Stimulated activated CD8-positive, alpha-beta memory T cell treated with anti-CD3 and anti-CD28 coated beads, Interleukin-7, amount 100 ng/mL, for 4 hours (primary cell): ENCODE data around the gene CERS5.
A peak's percentile ranks its signal among the peaks of the same experiment; 100 is the strongest.

ENCODE experiments used
- DNase-seq, 2 donors: peaks; one replicate each; pipeline ENCODE4 v3.0.0-alpha.2; 2020; ENCODE audit warnings: low read depth in 2 of 2

The CERS5 gene, protein sequence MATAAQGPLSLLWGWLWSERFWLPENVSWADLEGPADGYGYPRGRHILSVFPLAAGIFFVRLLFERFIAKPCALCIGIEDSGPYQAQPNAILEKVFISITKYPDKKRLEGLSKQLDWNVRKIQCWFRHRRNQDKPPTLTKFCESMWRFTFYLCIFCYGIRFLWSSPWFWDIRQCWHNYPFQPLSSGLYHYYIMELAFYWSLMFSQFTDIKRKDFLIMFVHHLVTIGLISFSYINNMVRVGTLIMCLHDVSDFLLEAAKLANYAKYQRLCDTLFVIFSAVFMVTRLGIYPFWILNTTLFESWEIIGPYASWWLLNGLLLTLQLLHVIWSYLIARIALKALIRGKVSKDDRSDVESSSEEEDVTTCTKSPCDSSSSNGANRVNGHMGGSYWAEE

DNA sequence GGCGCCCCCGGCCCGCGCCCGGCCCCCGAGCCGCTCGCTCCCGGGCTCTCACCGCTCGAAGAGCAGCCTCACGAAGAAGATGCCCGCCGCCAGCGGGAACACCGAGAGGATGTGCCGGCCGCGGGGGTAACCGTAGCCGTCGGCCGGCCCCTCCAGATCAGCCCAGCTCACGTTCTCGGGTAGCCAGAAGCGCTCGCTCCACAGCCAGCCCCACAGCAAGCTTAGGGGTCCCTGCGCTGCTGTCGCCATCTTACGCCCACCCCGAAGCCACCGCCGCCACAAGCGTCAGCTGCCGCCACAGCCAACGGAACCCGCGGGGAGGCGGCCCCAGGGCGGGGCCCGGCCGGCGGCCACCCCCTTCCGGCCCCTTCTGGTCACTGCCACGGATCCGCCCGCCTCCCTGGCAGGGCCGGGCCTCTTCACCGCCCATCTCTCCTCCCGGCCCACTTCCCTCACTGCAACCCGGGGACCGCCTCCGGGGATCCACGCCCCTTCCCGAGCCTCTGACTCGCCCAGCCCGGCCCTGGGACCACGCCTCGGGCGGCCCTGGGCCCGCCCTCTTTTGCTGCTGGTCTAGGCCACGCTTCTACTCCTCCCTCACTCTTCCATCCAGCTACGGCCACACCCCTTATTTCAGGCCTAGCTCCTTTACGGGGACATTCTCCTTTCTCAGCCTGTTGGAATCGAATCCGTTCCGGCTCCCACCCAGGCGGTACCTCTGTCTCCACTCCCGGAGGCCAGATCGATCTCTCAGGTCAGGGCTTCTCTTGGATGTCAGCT is at the start of gene CERS5:
TSS of gene CERS5 (minus strand) at position 321 of the 780 bp plus-strand sequence. CDS start at position 249, 72 bp downstream.
- DNase-seq: peak; percentile 89 to 95

DNA sequence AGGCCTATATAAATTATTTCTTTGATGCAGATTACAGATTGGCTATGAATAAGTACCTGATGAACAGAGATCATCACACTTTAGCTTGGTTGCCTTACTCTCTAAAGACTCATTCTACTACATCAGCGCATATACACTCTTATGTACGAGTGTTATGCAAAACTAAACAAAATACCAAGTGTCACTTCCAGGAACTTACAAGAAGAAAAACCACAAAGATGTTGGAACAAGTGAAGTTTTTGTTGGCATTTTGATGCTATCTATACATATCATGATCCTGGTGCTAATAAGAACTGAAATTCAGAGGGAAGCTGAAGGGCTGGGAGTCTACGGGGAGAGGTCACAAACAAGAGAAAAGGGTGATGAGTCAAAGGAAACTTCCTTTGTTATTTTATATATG is 47.9 kb upstream of the CERS5 start:
- DNase-seq: no peak

DNA sequence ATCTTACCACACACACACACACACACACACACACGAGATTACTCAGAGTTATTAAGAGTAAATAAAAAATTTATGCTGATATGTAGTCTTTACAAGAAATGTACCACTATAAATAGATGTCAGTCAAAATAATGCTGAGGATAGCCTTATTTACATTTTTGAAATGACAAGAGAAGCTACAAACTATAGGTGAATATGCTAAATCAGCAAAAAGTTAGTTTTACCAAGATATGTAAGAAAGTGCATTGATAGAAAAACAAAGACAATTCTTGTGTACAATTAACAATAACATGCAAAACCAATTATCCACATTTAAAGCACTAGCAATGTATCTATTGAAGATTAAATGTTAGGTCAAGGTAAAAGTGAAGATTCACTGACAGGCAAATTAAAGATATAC is 46.8 kb upstream of the CERS5 start:
- DNase-seq: no peak

DNA sequence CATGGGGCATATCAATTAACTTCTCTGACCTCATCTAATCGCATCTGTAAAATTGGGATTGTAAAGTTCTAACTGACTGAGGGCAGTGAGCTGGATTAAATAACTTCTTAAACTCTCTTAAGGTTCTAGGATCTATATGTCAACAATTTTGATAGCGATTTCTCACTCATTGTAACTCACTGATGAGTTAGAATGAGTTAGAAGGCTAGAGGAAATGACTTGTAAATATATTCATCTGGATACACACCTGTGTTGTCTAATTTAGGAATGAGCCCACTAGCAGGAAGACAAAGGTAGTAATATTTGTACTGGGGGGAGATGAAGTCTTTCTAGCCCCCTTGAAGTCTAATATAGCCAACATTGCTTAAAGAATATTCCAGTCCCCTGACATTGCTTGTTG is 46.3 kb upstream of the CERS5 start:
- DNase-seq: no peak

DNA sequence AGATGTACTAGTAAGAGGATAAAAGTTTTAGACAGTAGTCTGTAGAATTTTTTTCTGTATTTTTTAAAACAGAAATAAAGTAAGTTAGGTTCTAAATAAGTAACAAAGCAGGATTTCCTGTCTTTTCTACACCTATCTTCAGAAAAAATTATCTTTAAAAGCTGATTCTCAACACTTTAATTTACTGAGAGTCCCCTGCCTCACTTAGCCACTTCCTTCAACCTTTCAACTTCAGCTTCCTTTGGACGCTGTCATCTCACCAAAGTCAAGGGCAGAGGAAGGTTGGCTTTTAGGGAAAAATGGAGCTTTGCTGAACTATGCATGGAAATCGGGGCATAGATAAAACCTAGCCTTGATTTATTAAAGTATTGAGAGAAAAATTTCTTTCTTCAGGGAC is 44.9 kb upstream of the CERS5 start:
- no peak for DNase-seq

DNA sequence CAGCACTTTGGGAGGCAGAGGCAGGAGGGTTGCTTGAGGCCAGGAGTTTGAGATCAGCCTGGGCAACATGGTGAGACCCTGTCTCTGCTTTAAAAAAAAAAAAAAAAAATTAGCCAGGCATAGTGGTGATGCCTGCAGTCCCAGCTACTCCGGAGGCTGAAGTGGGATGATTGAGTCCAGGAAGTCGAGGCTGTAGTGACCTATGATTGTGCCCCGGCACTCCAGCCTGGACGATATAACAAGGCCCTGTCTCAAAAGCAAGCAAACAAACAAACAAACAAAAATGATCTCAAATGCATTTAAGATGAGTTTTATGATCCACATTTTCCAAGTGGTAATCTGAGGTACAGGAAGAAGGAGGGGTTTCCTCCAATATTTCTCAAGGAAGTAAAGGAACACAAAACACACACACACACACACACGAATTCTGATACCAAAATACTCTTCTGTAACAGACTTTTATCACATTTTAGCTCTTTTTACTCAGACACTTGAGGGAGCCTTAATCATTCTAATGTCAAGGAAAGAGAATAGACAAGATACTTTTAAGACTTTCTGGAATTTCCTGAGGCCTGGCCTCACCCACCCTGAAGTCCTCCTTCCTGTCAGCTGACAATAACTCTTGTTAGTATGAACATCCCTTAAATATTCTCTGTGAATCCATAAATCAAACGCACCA is 44.4 kb upstream of the CERS5 start:
- no peak for DNase-seq

DNA sequence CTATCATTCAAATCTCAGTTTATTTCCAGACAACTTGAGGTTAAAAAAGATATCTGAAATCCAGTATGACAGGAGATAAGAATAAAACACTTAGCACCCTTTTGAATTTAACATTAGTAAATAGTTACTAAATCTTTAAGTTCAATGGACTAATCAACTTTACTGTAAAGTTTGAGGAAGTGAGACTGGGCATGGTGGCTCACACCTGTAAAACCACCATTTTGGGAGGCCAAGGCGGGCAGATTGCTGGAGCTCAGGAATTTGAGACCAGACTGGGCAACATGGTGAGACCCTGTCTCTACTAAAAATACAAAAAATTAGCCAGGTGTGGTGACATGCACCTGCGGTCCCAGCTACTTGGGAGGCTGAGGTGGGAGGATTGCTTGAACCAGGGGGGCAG is 40.3 kb upstream of the CERS5 start:
- no peak for DNase-seq

DNA sequence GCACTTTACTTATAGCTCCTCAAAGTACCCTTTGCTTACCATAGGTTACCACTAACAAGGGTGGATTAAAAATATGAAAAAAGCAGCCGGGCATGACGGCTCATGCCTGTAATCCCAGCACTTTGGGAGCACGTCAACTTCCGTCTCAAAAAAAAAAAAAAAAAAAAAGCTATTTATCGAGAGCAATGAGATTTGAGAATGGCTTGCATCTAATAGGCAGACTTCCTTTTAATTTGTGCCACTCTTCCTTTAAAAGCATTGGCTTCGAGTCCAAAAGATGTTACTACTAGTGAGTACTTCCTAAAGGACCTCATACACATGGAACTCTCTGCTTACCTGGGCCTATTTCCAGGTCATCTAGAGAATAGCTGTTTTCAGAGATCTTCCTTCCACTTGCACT is 38.5 kb upstream of the CERS5 start:
- no peak for DNase-seq

DNA sequence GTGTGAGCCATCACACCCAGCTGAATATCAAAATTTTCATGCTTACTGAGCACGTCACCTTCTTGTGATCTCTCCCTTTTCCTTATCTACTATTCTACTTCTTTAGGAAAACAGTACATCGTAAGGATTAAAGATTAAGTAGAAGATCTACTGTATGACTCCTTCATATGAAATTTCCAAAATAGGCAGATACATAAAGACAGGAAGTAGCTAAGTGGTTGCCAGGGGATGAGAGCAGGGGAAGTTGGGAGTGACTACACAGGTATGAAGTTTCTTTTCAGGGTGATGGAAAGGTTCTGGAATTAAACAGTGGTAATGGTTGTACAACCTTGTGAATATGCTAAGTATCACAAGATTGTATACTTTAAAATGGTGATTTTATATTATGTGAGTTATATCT is 36.5 kb upstream of the CERS5 start:
- DNase-seq: no peak

DNA sequence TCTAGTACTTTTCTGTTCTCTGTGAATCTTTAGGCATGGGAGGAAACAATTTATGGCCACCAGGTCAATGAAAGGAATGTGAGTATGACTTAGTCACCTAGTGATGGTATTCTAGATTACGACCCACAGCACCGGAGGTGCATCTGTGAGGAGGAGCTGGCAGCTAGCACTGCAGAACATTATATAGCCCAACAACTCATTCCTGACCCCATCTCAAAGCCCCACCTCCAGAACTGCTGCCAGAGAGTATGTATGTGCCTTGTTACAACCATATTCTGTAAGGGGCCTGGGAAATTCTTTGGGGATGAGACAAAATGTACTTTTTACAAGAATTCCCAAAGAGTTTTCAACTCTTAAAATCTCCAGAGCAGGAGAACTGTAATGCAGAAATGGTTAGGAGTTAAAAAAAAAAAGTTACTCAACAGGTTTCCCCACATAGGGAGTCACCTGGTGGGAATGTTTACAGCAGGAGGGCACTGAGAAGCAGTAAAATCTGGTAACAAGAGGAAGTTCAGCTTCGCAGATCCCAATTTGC is 34.9 kb upstream of the CERS5 start:
- no peak for DNase-seq

DNA sequence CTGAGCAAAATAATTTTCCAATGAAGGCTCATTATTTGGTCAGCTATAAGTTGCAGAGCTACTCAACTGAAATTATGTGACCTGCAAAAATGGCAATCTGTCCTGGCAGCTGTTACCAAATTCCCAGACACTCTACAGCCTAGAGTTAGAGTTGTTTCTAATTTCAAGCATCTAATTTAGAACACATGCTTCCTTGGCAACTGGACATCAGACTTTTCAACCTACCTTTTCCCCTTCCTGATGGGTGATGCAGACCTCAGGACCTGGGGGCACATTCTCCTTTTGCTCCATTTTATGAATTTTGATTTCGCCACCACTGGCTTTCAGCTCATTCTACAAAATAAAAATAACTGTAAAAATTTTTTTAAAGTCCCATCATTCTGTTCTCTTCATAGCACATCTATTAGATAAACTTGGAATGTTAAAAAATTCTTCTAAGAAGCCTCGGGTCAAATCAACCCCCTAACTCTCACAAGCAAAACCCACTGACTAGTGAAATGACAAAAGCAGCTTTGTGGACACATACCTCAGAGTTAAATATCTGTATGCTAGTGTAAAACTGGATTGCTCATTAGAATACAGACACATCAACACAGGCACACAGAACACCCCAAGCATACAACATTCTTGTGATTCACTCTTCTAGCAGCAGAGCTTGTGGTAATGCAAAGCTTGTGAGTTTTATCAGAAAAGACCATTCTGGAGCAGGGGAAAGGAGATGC is 33.5 kb upstream of the CERS5 start:
- no peak for DNase-seq

DNA sequence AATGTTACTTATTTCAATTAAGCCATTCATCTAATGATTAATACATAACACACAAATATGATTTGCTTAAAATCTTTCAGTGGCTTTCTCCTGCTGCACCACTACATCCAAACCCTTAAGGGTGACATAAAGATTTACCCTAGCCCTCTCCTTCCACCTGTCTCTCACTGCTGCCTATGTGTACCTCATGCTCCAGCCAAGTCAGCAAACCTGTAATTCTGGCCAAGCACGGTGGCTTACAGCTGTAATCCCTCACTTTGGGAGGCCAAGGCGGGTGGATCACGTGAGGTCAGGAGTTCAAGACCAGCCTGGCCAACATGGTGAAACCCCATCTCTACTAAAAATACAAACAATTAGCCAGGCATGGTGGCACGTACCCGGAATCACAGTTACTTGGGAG is 31.7 kb upstream of the CERS5 start:
- DNase-seq: no peak

DNA sequence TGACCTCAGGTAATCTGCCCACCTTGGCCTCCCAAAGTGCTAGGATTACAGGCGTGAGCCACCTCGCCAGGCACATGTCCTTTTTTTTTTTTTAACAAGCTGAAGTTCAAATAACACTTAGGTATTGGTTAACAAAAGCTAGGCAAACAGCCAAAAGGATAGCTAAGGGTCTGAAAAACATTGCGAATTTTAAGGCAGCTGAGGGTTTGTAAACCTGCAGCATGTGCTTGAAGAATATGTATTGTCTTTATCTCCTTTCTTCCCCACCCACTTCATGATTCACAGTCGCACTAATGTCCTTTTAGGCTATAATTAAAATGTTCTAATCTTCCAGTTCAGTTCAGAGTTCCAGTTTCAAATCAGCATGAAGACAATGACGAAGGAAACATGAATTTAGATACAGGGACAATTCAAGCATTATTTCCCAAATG is 30.1 kb upstream of the CERS5 start:
- DNase-seq: no peak

DNA sequence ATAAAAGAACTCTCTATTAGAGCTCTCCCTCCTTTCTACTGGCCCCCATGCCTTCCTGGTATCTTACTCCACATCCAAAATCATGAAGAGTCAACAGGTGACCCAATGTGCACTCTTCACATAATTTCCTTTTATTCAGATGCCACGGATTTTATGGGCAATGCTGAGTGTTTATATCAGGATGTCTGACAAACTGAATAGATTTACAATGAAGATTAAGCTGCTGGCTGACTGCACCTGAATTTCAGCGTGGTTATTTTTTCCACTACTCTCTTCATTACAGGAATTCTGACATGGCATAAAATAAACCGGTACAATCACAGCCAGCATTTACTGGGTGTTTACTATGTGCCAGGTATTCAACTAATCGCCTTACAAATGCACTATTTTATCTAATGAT is 29.4 kb upstream of the CERS5 start:
- DNase-seq: no peak

DNA sequence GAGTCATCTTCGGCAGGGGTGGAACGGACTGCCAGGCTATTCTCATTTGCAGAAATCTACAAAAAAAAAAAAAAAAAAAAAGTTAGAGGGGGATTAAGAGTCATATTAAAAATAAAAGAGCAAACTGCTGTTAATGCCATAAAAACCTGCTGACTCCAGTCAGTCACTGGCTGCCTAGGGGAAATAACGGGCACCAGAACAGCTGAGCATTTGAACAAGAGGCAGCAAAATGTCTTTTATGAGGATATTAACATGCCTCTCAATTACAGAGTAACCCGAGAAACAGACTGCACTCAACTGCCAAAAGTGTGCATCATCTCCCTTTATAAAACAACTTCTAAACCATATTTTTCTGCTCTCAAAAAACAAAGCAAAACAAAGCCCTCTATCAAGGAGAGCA is 28.7 kb upstream of the CERS5 start:
- no peak for DNase-seq

DNA sequence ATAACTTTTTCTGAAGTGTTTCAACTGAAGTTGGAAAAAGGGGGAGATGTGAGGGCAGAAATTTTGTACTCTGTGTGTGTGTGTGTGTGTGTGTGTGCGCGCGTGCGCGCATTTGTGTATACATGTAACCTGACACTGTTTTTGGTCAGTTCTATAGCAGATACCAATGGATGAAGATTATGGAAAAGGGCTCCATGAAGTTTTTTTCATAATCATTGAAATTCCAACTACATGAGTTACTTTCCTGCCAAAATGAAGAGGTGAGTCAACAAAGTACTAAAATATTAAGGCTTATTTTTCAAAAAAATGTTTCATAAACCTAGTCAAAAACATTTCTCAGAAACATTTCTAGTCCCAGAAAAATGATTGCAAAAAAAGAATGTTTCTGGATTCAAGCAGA is 25.7 kb upstream of the CERS5 start:
- DNase-seq: no peak

DNA sequence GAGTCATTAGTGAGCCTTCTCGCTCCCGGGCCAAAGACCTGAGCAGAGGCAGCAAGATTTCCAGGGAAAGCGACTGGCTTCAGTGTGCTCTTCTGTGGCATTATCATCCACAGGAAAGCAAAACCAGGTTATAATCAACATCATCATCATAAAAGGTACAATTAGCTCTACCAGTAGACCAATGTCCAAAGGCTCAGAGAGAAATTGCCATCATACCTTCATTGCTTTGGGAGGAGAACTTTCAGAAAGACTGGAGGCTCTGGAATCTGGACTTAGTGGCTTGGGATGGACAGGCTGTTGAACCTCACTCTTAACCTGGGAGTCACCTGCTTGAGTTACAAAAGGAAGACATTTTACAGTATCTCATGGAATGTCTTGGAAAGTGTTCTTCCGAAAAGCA is 25.1 kb upstream of the CERS5 start:
- DNase-seq: no peak

DNA sequence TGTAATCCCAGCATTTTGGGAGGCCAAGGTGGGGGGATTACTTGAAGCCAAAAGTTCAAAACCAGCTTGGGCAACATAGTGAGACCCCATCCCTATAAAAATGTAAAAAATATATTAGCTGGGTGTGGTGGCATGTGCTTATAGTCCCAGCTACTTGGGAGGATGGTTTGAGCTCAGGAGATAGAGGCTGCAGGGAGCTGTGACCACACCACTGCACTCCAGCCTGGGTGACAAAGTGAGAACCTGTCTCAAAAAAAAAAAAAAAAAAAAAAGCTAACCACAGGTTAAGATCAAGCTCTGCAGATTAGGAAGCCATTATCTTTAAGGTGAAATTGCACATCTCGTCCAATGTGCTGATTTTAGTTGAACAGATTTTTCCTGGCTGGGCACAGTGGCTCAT is 23.7 kb upstream of the CERS5 start:
- no peak for DNase-seq

DNA sequence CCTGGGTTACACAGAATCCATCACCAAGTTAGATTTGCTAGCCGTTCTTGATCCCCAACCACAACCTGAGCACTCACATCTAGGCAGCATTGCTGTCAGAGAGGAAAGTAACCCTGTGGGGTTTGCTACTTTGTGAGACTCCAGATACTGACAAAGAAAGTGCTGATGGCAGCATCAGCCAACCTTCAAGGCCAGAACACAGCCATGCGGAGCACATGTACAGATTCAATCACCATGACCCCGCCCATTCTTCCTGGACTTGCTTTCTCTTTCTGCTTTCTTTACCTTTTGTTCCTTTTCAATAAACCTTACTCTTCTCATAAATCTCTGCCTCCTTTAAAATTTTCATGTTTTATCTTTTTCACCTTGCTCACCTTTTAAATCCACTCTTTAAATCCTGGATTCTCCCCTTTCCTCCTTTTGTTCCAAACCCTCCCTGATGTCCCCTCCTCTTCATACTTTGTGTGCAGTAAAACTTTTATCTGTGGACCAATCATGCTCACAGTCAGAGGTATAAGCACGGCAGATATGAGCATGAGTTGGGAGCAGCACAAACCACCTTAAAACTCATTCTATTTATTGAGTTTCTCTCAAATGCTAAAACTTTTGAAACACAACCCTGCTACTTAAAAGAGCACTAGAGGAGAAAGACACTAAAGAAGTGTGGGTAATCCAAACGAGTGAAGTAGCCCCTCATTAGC is 21.9 kb upstream of the CERS5 start:
- no peak for DNase-seq

DNA sequence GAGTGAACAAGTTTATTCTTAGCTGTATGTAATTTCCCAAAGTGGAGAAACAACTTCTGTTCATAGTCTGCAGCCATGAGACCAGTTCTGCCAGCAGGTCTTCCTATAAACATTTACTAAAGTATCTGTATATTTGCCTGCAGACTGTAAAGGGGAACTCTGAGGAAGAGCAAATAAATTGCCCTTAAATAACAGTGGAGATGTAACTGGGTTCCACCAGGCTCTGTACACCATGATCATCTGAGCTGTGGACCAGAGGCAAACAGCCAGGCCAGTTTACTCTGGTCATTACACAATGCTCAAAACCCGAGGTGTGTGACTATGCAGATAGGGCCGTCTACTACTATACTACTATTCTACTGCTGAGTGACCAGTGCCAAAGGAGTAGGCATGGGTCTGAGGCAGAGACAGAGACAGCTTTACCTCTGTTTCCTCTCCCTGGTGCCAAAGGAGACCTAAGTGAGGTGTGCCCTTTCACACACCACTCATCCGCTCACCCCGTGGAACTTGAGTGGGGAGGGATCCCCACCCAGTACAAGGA is 21.1 kb upstream of the CERS5 start:
- DNase-seq: no peak
